ENCODE data around the gene METTL1.

METTL1 gene

GRCh38 chr12:57736741-57737466 is 35.0 kb downstream of the METTL1 start:
- DNase-seq (ENCODE audit: low spot score) = no peak

- peak; percentile 65 for DNase-seq (ENCODE audit: low spot score)
Measured at GRCh38 chr12:57735952-57736740, 35.8 kb downstream of the METTL1 start.

DNA sequence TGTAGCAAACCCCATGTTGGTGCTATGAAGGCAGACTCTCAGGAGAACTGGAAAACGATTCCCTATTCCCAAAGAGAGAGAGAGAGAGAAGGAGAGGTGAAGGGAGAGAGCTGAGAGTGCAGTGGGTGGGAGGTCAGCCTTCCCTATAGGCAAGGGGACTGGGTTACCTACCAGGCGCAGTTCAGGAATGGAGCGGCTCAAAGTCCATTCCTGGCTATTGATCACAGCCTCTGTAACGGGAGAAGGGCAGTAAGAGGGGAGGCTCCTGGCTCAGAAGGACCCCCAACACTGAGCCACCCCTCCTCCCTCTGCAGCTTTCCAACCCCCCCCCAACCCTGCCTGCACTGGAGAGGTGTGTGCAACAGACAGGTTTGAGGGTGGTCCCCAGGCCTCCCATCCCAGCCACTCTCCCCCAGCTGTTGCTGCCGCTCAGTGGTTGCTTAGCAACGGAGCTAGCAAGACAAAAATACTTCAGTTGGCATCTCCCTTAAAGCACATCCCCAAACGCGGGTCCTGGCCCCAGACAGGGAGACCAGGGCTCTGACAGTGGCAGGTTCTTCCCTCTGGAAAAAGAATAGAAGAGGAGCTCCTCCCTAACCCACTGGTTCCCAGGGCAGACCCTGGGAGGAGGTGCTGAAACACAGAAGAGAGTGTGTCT is 36.6 kb downstream of the METTL1 start:
- no peak for DNase-seq (ENCODE audit: low spot score)

DNA sequence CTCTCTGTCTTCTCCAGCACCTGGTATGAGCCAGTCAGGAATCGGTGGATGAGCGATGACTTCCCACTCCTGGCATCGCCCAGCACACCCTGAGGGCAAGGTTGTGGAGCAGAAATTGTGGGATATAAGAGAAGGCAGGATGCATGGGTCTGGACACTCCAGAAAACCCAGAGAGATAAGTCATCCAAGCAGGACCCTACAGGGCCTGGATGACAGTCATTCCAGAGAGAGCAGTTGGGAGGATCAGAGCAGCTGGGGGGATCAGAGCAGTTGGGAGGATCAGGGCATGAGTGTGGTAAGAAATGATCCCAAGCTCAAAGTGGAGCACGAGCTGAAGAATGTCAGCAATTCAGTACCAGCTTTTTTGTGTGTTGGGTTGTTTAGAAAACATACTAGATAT is 37.3 kb downstream of the METTL1 start:
- DNase-seq (ENCODE audit: low spot score) = no peak

DNA sequence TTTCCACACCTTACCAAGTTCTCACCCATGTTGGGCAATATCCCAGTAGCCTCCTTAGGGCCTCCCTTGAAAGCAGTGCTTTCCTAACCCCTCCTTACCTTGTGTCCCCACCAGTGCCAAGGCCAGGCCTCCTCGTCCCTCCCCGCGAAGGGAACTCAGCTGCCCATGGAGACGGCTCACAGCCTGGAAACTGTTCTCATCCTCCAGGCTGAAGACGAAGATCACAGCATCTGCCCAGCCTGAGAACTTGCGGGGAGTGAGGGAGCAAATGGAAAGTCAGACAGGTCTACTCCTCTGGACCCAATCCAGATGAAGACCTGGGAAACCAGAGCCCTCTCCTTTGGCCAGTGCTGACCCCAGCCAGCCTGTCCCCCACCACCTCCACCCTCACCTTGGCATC is 38.0 kb downstream of the METTL1 start:
- DNase-seq (ENCODE audit: low spot score) = no peak

DNA sequence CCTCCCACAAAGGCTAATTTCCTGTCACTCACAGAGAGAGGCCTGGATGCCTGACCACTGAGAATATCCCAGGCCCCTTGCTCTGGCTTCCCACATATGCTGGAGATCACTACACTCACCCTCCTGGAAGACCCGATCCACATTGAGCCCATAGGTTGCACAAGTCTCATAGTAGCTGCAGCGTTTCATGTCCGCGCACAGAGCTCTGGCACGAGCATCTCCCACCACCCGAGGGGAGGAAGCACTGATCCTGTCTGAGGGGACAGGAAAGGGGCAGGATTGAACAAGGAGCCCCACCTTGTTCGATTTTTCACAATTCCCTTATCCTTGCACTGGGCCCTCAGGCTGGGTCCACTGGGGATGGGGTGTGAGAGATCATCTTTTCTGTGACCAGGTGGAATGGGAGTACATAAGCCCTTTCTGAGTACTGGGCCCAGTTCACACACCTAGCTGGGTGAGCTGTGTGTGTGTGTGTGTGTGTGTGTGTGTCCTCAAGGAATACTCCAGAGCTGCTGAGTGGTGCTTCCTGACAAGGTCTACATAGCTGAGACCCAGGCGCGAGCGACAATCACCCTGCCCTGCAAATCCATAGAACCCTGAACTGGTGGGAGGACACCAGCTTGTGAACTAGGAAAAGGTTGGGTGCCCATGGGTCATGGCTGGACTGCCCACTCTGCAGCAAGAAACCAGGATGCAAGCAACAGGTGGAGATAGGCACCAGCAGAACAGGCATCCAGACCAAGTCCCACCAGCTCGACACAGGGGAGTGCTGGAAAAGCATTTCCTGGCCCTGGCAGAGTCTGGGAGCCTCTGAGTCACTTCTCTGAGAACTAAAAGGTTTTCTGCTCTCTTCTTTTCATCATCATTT is 38.9 kb downstream of the METTL1 start:
- DNase-seq (ENCODE audit: low spot score) = no peak

DNA sequence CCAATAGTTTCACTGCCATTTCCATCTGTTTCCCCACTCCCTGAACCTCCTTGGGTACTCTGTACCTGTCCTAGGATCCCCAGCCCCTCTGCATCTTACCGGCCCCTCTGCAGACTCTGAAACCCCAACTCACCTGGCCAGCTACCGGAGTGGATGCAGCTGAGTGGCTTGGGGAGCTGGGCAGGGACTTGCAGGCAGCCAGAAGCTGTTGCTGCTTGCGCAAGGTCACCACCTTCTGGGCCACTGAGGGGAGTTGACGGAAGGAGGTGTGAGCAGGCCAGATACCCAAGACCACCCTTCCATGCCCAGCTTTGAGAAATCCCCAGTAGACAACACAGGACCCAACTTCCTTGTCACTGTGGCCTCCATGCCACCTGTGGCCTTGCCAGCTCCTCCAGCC is 39.6 kb downstream of the METTL1 start:
- DNase-seq (ENCODE audit: low spot score) = no peak

DNA sequence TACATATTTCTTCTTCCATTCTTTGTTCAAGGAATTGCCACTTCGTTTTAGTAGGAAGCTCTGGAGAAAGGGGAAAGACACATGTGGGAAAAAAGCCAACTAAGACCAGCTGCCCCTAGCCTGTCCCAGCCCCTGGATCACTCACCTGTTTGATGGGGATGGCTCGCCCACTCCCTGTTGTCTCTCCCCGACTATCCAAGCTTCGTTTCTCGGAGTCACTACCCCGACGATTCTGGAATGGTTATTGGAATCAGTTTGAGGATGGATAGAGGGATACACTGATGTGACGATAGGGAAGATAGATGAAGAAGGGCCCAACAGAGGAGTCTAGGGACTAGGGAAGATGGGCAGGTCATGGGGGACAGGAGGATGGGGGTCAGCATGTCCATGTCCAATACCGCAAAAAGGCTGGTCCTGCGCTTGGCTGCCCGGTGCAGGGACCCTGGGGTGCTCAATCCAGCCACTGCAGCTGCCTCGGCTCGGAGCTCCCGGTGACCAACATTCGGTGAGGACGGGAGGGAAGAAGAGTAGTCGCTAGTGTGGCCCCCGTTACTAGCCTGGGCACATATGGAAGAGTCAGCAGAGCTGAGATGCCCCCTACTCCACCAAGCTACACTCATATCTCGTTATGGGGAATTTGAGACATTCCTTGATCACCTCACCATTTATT is 40.4 kb downstream of the METTL1 start:
- DNase-seq (ENCODE audit: low spot score) = no peak

DNA sequence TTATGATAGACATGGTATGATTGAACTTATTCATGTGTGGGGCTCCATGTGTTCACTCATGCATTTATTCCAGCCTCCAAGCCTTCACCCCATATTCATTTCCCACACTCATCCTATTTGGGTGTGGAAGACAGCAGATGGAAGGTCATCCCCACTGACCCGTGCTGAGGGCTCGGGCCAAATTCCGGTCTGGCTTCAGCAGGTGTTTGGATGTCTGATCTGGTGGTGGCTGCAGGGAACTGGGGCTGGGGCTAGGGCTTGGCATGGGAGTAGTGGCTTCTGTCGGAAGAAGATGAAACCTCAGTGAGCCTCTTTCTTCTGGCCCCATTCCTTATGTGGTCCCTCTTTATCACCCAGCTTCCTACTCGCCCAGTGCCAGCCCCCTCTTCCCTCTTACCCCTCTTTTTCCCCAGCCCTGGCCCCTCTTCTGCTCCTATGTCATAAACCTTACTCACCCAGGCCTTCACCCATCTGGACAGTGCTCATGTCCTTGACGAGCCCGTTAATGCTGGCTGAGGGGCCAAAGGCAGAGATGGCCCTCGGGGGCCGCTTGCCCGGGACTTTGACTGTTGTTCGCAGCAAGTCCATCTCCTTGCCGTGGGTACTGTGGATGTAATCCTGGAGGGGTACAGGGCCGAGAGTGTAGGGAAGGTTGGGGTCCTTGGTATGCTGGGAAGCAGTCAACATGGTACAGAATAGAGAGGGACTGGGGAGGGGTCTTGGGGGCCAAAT is 41.4 kb downstream of the METTL1 start:
- DNase-seq (ENCODE audit: low spot score) = no peak

- DNase-seq (ENCODE audit: low spot score) = no peak
Measured at GRCh38 chr12:57729321-57729844, 42.5 kb downstream of the METTL1 start.

DNA sequence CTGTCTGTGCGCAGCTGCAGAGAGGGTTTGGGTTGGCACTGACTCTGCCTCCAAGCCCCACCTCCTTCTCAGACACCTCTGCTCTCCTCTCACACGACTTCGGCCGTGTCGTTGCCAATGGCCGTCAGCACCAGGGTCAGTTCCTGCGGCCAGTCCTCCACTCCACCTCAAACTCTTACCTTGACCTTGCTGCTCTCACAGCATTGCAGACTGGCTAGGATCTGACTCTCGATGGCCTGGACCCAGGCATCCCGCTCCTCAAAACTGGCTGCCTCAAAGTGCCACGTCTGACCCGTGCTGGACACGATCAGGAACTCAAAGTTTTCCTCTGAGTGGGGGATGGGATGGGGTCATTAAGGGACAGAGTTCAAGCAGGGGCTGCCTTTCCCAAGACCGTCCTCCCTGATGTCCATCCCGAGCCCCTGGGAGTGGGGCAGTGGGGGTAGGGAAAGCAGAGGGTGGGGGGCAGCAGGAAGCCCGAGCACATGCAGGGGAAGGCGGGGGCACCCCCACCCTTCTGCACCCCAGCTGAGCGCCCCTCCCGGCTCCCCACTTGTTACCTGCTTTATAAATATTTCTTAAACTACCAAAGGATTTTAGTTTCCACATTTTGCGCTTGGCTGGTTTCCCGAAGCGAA is 44.0 kb downstream of the METTL1 start:
- no peak for DNase-seq (ENCODE audit: low spot score)

- DNase-seq (ENCODE audit: low spot score) = no peak
Measured at GRCh38 chr12:57726884-57727757, 44.8 kb downstream of the METTL1 start.

DNA sequence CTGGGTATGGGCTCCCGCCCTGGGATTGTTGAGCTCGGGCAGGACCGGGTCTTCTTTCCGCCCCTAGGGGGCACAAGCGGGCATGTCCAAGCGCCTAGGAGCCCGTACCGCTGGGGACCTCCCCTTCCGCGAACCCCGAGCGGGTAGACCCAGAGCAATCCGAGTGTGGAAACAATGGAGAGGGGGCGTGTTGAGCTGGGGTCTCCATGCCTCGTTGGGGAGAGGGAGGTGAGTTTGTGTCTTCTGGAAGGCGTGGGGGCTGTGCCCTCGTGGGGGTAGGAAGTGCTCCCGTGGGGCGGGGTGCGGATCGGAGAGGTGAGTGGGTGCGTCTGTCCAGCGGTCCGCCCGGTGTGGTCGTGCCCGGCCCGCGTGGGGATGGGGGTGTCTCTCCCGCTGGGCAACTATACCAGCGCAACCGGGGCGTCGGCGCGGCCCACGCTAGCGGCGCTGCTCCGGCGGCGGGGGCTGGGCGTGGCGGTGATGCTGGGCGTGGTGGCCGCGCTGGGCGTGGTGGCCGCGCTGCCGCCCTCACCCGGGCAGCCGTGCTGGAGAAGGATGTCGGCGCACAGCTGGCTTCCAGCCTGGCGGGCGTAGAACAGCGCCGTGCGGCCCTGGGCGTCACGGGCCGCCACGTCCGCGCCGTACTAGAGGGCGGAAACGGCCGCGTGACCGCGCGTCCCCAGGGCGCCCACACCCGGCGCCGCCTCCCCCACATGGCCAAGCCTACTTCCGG is 45.6 kb downstream of the METTL1 start:
- peak; percentile 97 for DNase-seq (ENCODE audit: low spot score)

- DNase-seq (ENCODE audit: low spot score) = no peak
Measured at GRCh38 chr12:57725851-57726150, 46.1 kb downstream of the METTL1 start.

- no peak for DNase-seq (ENCODE audit: low spot score)
Measured at GRCh38 chr12:57724936-57725740, 46.8 kb downstream of the METTL1 start.

DNA sequence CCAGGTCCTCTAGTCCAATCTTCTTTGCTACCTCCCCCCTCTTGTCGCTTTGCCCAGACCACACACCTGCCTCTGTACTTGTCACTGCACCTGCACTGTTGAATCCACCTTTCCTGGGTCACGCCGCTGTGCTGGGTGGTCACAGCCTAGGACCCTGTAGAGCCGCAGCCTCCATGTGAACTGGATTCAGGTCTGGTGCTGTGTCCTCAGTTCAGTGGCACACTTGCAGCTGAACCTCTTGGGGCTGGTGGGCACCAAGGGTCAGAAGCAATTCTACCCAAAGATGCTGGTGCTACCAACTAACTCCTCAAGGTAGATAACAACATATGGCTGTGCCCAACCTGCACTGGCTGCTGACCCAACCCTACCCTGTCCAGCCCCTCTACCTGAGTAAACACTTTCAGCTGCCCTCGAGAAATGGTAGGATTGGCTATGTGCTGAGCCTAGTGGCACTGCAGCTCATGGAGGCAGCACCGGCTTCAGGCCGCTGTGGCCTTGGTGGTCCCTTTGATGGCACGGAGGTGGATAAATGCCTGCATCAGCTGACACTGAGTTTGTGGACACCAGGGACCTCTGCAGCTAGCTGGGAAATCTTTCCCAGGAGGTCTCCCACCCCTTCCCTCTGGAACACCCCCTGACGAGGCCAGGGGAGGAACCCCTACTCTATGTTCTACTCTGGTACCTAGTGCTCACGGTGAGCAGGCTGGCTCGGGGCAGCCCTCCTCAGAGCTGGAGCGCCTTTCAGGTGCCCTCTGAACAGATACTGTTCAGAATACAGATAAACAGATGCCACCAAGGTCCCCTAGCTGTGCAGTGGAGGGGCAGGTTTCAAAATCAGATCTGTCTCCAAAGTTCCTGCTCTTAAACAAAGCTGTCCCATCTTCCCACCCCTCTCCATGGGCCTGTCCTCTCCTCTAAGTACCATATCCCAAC is 47.6 kb downstream of the METTL1 start:
- no peak for DNase-seq (ENCODE audit: low spot score)

DNA sequence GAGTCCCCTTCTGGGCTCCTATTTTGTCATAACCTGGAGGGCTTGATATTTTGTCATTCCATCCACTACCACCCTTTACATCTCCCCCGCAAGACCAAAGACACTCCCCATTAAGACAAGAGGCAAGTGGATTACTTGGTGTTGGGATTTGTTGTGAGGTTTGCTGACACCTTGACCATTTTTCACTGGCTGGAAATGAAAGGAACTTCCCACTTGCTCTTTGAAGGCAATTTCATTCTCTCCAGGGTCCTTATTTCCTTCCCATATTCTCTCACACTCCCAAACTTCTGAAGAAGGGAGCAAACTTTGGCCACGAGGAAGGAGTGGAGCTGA is 48.3 kb downstream of the METTL1 start:
- no peak for DNase-seq (ENCODE audit: low spot score)
